HG03280 (cell line): ENCODE results near the gene USE1.

Source experiments
- ATAC-seq: cut with Tn5 transposase; IDR thresholded peaks from one replicate; pipeline ENCODE4 v1.9.1; 2021; ENCODE audit warnings: mild to moderate bottlenecking, moderate library complexity; ENCODE audit not compliant: unreplicated experiment

The USE1 gene

DNA sequence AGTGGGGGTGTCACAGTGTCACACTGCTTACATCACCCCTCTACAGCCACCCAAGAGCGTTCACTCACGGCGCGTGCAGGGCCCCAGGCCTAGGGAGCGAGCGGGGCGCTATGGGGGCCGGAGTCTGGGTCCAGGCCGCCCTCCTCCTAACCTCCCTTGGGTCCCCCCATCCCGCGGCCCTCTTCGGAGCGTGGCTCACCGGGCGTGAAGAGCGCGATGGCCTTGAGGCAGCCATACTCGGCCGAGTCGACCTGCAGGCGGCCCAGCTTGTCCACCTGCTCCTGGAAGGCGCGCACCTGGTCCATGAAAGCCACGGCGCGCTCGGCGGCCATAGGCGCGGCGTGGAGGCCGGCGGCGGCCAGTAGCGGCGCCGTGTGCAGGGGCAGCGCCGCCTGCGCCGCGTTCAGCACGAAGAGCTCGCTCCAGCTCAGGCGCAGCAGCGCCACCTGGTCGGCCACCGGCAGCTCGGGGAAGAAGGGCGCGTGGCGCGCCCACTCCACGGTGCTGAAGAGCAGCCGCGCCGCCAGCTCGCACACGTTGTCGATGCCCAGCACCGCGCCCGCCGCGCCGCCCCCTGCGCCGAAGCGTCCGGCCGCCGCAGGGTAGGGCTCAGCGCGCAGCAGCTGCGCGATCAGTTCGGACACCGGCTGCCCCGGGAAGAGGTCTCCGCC lies 20.3 kb downstream of the USE1 start:
- ATAC-seq, result peak; percentile 57

DNA sequence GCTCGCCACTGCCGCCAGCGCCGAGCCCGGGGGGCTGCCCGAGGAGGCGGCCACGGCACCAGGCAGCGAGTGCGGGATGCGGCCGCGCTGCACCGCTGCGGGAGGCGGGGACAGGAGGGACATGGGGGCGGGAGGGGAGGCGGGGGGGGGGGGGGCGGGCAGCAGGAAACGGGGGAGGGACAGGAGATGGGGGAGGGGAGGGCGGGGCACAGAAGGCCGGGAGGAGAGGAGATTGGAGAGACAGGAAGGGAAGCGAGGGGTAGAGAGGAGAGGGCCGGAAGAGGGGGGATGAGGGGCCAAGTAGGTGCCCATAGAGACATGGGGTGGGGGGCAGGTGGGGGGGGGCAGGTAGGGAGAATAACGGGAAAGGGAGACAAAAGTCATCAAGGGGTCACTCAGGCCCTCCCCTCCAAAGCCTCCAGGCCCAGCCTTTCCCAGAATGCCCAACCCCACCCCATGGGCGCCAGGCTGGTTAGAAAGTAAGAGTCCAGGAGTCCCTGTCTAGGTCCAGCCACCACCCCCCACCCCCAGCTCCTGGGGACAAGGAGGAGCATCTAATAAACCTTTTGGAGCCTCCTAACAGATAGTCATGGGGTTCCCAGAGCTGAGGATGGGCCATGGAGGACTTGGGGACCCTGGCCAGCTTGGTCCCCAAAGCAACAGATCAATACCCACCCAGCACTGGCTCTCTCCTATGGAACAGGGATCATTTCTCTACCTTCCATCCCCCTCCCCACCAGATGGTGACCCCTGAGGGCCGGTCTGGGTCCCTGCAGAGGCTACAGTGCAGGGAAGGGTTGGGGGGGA lies 21.0 kb downstream of the USE1 start:
- no peak for ATAC-seq

DNA sequence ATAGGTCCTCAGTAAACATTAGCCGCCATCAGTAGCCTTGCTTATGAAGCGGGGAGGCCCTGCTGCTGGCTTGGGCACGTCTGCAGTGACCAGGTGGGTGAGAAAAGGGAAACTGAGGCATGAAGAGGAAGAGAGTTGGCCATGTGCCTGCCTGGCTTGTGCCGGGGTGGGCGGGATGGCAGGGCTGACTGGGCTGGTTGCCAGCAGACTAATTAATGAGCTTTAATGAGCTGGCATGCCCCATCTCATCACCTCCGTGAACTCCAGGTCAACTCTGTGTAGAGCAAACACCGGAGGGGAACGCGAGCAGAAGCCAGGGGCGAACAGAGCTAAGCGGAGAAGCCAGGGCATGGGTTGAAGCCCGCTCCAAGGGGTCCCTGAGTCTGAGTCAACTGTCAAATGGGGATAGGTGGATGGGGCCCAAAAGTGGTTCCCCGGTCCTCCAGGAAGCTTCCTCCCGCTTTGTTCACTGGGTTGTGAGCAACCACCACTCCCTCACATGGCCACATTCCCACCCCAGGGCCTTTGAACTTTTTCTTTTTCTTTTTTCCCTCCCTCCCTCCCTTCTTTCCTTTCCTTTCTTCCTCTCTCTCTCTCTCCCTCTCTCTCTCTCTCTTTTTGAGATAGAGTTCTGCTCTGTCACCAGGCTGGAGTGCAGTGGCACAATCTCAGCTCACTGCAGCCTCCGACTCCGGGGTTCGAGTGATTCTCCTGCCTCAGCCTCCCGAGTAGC lies 21.8 kb downstream of the USE1 start:
- no peak for ATAC-seq

DNA sequence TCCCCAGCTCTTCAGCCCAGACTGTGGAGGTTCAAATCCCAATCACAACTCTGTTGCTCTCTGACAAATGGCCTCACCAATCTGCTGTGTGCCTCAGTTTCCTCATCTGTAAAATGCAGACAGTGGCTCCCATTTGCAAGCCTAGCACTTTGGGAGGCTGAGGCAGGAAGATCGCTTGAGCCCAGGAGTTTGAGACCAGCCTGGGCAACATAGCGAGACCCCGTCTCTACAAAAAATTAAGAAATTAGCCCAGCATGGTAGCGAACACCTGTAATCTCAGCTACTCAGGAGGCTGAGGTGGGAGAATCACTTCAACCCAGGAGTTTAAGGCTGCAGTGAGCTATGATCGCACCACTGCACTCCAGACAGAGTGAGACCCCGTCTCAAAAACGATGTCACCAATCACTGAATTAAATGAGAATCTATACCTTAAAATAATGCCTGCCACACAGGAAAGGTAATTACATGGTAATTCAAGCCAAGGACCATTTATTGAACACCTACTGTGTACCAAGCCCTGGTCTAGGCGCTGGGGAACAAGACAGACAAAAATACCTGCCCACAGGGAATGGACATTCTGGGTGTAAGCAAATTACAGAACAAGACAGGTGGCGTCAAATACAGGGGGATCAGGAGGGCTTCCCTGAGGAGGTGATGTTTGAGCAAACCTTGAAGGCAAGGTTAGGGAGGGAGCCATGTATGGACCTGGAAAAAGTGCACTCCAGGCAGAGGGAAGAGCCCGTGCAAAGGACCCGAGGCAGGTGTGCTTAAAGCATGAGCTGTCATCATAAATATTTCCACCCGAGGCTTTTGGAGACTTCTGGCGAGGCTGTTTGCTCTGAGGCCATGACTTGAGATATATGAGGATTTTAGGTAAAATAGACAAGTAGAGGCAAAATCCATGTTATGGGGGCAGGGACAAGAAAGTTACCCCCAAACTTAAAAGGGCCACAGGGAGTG lies 22.9 kb downstream of the USE1 start:
- ATAC-seq, result no peak

DNA sequence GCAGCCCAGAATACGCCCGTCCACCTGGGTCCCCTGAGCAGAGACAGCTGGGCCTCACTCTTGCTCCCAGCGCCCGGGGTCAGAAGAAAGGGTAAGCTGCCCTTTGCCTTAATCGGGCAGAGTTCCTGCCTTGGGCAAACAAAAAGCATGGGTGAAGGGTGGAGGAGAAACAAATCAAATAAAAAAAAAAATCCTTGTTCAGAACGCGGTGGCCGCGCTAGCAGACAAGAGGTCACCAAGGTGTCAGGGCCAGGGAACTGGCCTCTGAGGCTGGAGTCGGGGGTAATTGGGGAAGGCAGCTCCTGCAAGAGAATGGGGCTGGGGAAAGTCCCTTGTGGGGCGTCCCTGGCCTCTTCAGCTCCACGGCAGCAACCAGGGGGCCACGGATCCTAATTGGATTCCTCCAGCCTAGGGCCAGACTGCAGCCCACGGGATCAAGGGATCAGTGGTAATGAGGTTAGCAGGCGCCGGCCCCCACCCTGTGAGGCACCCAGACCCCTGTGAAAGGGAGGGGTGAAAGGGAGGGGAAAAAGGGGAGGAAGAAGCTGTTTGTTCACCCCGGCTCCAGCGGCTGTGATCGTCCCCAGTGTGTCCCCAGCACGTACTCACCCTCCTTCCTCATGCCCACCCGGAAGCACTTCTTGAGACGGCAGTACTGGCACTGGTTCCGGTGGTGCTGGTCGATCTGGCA lies 25.1 kb downstream of the USE1 start:
- no peak for ATAC-seq

DNA sequence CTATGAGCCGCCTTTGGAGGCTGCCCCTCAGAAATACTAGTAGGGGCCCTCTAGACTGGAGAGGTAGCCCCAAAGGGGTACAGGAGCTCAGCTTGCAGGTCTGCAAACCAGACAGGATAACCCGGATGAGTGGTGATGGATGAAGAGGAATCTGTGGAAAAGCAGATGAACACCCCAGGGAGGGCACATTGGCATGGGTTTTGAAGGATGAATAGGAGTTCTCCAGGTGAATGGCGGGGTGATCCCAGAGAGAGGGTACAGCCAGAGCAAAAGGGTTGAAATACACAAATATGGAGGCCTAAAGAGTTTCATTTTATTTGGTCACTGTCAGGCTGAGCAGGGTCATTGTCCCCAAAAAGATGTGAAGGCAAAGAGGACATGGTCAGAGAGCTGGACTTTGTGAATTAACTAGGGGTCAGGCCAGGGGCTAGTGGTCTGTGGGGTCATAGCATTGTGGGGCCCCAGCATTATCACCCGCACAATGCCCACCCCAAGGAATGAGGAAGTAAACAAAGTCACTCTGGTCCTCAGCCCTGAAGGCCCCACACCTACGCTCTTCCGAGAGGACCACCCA lies 25.8 kb downstream of the USE1 start:
- no peak for ATAC-seq

DNA sequence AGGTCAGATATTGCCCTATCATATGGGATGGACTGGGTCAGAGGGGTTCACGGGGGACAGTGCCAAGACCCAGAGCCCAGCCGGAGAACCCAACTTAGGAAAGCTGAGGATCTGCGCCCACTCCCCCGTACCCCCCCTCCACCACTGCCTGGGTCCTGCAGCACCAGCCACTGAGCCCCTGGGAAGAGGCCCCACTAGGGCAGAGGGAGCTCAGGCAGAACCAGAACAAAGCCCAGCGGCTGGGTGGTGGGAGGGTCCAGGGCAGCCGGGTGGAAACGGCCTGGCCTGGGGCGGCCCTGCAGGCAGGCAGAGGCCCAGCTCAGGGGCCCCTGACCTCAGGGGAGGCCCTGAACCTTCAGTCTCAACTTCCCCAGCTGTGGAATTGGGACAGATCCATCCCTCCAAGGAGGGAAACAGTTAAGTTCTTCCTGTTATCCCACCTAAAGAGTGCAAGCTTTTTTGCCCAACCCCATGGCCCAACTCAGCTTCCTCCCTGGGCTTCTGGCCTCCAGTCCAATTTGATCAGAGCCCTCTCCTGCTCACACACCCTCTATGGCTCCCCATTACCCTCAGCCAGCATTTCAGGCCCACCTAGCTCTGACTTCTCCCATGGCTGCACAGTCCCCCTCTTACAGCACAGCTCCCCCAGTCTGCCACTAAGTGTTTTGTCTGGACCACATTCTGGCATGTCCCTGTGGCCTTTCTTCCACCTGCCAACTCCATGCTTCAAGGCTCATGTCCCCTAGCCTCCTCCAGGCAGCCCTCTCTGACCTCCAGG lies 27.5 kb downstream of the USE1 start:
- no peak for ATAC-seq

DNA sequence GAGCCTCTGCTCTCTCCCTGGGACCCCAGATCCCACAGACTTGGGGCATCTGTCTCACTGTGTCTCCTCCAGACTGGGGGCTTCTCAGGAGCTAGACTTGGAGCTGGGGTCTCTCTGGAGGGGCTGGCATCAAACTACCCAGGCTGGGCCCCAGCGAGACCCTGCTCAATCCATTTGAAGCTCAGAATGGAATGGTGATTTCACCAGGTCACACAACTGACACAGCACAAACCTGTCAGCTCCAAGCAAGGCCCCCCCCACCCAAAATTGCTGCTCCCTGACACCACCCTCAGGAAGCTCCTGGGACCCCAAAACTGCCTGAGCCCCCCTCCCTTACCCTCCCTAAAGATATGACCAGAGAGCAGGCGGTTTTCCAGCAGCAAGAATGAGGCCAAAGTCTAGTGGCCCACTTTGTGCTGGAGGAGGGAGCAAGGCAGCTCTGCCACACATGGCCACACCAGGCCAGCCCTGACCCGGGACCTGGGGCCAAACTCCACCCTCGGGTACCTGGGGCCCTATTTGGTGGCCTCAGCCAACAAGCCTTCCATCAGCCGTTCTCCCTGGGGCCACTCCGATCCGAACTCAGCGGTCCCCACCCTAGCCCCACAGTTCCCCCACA lies 28.2 kb downstream of the USE1 start:
- ATAC-seq, result no peak

DNA sequence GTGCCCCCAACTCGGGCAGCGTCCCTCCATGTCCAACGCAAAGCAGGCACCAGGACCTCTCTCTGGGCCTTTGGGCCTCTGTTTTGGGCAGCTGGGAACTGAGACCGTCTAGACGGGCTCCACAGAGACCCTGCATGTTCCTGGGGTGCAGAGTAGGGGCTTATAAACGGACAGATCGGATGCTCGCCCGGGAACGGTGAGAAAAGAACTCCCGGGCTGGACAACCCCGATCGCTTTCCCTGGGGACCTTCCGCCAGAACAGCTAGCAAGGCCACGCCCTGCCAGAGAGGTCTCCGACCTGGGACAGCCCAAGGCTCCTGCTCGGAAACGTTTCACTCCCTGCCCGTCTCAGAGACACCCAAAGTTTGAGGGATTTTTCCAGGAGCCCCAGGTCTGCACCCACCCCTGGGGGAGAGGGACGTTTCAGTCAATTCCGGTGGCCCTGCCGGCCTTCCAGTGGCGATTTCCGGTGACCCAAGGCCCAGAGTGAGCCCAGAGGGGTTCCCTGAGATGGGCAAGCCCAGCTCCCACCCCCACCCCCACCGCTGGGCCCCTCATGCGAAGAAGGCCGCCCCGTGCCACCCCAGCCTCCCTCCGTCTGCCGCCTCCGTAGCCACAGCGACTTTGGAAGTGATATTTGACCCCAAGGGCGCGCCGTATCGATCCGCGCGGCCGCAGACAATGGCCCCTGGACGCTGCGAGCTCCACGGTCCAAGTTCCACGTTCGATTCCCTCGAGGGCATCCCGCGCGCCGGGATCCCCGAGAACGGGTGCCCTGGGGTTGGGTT lies 28.9 kb downstream of the USE1 start:
- no peak for ATAC-seq

DNA sequence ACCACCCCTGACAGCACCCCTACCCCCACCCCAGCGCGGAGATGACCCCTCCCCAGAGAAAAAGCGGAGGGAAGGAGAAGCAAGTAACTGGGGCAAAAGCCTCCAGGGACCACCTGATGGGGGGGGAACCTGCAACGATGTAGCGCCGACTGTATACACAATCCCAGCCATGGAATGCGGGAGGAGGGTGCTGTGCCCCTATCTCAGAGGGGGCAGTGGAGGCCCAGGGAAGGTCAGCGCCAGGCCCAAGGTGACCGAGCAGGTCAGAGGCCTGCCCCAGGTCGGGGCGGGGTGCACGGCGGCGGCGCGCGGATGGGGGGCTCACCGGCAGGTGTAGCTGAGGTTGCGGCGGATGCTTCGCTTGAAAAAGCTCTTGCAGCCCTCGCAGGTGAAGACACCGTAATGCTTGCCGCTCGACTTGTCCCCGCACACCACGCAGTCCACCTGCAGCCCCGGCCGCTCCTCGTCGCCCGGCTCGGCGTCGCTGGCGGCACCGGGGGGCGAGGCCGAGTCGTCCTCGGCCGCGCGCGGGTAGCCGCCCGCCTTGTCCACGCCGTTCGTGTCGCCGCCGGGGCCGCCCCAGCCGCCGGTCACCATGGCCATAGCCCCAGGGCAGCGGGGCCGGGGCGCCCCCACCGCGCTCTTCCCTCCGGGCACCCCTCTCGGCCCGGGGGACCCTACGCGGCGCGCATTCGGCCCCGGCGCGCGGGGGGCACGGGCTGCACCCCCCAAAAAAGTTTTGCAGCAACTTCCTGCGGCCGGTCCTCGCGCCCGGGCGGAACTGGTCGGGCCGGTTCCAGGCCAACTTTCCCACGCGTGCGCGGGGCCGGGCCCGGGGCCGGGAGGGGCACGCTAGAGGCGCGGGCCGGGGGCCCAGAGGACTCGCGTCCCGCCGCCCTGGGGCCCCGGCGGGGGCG lies 29.7 kb downstream of the USE1 start:
- no peak for ATAC-seq

DNA sequence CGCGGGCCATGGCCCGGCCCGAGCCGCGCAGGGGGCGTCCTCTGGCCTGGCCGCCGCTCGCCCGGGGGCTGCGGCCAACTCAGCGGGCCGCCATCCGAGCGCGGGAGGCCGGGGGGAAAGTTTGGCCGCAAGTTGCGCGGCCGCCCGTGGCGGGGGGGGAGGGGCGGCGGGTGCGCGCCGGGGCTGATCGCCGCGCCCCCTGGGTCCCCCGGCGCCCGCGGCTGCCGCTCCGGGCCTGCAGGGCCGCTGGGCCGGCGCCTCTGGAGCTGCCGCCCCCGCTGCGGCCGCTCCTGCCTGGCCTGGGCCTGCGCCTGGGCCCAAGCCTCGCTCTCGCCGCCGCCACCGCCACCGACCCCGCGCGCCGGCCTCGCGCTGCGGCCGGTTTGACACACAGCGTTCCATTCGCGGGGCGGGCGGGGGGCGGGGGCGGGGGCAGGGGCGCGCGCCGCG lies 30.4 kb downstream of the USE1 start, which contains the start of gene NR2F6:
Gene NR2F6, minus strand, starts transcription at position 385 of the 450 bp plus-strand sequence. CDS start 699 bp downstream, outside the sequence.
- peak; percentile 7 for ATAC-seq

DNA sequence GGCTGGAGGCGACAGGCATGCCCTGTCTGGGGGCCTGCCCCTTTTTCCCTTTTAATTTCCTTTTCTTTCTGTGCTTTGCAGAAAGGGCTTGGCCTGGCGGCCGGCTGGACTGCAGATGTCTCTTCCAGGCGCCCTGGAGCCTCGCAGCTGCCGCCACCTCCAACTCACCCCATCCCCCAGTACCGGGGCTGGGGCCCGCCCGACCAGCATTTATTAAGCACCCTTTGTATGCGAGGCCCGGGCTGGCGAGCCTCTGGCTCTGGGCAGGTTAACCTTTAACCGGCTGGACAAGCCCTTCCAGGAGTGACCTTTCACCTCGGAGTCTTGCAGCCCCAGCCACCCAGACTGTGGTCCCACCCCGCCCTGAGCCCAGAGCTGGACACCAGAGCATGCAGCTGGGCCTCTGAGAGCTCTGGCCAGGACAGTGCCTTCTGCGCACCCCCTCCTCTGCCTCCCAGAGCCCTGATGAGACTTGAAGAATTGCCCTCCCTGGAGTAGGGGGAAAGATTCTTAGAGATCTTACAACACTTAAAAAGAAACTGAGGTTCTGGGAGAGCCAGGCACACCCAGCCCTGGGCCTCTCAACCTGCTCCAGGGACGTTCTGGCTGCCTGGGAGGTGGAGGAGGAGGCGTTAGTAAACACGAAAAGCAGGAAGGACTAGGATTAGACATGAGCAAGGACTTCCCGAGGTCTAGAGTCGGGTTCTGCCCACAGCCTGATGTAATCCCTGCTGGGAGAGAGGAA lies 31.7 kb downstream of the USE1 start:
- ATAC-seq, result no peak

DNA sequence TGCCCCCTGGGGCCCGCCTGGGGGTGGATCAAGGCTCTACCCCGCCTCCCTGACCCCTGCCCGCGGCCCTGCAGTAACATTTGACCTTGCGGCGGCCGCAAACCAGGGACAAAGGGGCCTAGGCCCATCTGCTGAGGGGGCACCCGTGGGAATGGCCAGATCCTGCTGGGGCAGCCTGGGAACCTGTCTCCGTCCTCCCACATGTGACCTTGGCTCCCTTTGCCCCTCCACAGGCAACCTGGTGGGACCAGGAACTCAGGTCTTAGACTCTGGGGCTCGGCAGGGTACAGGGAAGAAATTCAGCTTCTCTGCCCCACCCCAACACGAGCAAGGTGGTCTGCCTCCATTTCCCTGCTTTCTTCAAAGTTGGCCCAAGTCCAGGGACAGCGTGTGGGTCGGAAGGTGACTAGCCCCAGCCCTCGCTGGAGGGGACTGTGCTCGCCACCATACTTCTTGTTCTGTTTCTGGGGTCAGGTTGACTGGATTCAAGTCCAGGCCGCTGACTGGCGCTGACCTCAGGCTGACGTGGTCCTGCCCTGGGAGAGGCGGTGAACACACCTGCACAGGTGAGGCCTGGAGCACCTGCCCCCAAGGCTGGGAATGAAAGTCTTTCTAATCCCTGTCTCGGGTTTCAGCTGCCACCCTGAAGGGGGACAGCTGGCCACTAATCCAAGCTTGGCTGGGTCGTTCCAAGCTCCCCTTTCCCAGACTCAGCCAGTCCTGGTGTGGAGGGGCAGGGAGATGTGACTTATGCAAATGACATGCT lies 33.0 kb downstream of the USE1 start:
- ATAC-seq, result no peak

DNA sequence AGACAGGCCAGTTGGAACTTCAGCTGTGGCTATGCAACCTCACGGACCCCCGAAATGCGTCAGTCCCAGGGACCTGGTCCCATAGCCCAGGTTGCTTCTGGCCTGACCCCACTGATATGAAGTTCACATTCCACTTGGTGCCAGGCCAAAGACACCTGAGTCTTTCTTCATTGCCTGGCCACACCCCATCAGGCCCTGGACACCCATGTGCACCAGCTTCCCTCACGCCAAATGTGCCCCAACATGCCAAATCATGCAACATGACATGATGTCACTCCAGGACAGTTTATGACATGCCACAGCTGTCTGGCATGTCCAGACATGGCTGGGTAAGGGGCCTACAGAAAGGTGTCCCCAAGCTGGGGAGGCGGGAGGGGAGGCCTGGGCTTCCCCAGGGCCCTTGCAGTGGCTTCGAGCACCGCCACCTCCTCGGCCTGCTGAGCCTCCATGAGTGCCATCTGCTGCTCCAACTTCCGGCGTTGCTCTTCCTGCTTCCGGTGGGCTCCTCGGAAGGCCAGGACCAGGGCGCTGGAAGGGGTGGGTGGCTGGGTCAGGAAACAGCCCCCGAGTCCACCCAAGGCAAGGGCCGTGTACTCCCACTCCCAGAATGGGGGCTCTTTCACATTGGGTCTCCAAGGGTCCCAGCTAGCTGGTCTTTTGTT lies 34.9 kb downstream of the USE1 start:
- ATAC-seq, result no peak

DNA sequence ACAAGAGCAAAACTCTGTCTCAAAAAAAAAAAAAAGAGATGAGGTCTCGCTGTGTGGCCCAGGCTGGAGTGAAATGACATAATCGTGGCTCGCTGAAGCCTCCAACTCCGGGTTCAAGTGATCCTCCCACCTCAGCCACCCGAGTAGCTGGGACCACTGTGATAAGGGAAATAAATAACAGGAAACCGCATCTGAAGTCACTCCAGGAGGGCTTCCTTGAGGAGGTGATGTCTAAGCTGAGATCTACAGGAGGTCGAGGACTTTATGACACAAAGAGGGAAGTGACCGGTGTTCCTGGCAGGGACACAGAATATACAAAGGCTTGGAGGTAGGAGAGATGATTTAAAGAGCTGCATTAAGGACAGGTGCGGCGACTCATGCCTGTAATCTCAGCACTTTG lies 39.5 kb downstream of the USE1 start:
- ATAC-seq, result no peak
